ENCODE results near the gene ATP1A1.

ATP1A1 gene

DNA sequence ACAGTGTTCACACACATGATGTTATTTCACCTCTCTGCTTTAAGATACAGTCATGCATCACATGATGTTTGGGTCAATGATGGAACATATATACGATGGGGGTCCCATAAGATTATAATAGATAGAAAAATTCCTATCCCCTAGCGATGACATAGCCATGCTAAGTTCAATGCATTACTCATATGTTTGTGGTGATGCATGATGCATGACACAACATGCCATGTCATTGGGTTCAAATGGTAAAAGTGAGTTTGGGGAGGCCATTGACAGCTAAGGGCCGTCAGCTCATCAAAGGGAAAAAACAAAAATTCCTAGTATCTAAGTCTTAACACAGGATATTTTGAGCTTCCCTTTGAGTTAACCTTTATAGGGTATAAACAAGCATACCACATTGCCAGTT, 73.6 kb downstream of the ATP1A1 start:
- in situ Hi-C loops (cut with HindIII; ENCODE audit: low sequenced_read_pairs): no loop called here
- no peak for TF ChIP-seq CTCF (IDR thresholded peaks at IDR 0.05; ENCODE audit: low read depth, low read length)
- no peak for DNase-seq (ENCODE audit: low read depth, low spot score)
- no peak overlapping the region for H3K4me3 ChIP-seq (ENCODE audit: low read depth, low read length)

GRCh38 chr1:116448785-116449385, 75.8 kb downstream of the ATP1A1 start:
- peak; percentile 47 for DNase-seq (ENCODE audit: low read depth, low spot score)
- in situ Hi-C loops (cut with HindIII; ENCODE audit: low sequenced_read_pairs): no loop called here
- no peak overlapping the region for H3K4me3 ChIP-seq (ENCODE audit: low read depth, low read length)
- no peak for TF ChIP-seq CTCF (IDR thresholded peaks at IDR 0.05; ENCODE audit: low read depth, low read length)

GRCh38 chr1:116449578-116449977, 76.5 kb downstream of the ATP1A1 start:
- no peak overlapping the region for H3K4me3 ChIP-seq (ENCODE audit: low read depth, low read length)
- TF ChIP-seq CTCF (IDR thresholded peaks at IDR 0.05; ENCODE audit: low read depth, low read length): no peak
- no peak for DNase-seq (ENCODE audit: low read depth, low spot score)
- in situ Hi-C loops (cut with HindIII; ENCODE audit: low sequenced_read_pairs): no loop called here

- no peak for DNase-seq (ENCODE audit: low read depth, low spot score)
- in situ Hi-C loops (cut with HindIII; ENCODE audit: low sequenced_read_pairs): no loop called here
- H3K4me3 ChIP-seq (ENCODE audit: low read depth, low read length): no peak overlapping the region
- TF ChIP-seq CTCF (IDR thresholded peaks at IDR 0.05; ENCODE audit: low read depth, low read length): no peak
These were observed 78.7 kb downstream of the ATP1A1 start for GRCh38 chr1:116451702-116452101.

DNA sequence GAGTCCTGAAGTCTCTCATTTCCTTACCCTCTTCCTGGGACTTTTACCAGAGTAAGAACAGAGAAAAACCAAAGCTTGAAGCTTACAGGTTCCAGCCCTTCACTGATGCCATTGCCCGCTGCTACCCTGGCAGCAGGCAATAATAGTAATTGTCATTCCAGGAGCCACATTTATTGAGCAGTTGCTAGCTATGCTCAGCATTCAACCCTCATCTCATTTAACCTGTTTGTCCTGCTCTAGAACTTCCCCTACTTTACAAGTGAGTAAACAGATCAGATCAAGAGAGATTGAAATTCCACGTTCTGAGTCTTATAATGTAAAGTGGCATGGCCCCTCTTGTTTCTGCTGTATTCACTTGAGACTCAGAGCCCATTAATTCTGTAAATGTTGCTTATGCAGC, 80.4 kb downstream of the ATP1A1 start:
- TF ChIP-seq CTCF (IDR thresholded peaks at IDR 0.05; ENCODE audit: low read depth, low read length): no peak
- no peak for DNase-seq (ENCODE audit: low read depth, low spot score)

GRCh38 chr1:116453906-116454305, 80.9 kb downstream of the ATP1A1 start:
- H3K4me3 ChIP-seq (ENCODE audit: low read depth, low read length): no peak overlapping the region
- TF ChIP-seq CTCF (IDR thresholded peaks at IDR 0.05; ENCODE audit: low read depth, low read length): no peak
- in situ Hi-C loops (cut with HindIII; ENCODE audit: low sequenced_read_pairs): no loop called here
- DNase-seq (ENCODE audit: low read depth, low spot score): no peak

More for the DNA sequence above, 80.4 kb downstream of the ATP1A1 start:
- H3K4me3 ChIP-seq (ENCODE audit: low read depth, low read length): no peak overlapping the region
- in situ Hi-C loops (cut with HindIII; ENCODE audit: low sequenced_read_pairs): no loop called here

Data from astrocyte of the spinal cord (primary cell).